ENCODE results near the gene NRSN1. TPM values are rescaled to one million over a fixed set of nuclear protein-coding genes. Genes with fewer than 3 reads are reported as not detected.

NRSN1 gene
- total and polyA plus RNA-seq, 9 of the 15 experiments (the other 6 are each of a cell fraction or from before 2014, with no cell fraction given) = not detected

- Histone ChIP-seq H3K27ac (ENCODE audit: extremely low read depth, low read depth, low read length) (no peak overlapping the region), H3K9me3 (replicated peaks; ENCODE audit: control insufficient read depth, insufficient read depth, low read depth, low read length) (peaks cover 3% of the 10 kb centered on the region; the same call in 1 of the 2 replicates), H3K4me1 (replicated peaks in 1 of 2; ENCODE audit: control insufficient read depth in 2 of 2, insufficient read depth in 2 of 2, low read length in 2 of 2) (no peaks in the 10 kb centered on the region), H3K9ac (ENCODE audit: insufficient read depth in 1 of 2, low read depth in 2 of 2, low read length in 2 of 2) (no peak overlapping the region), H4K20me1 (replicated peaks; ENCODE audit: control insufficient read depth, insufficient read depth, low read length) (no peaks in the 10 kb centered on the region), H3K9me1 (ENCODE audit: control insufficient read depth, insufficient read depth, low read length) (no peaks in the 10 kb centered on the region), H3K79me2 (ENCODE audit: control insufficient read depth, insufficient read depth, low read length) (no peaks in the 10 kb centered on the region), H3K36me3 (ENCODE audit: control insufficient read depth, insufficient read depth, low read length) (no peaks in the 10 kb centered on the region), H2AFZ (ENCODE audit: low read depth, low read length) (no peak overlapping the region), H3K4me2 (ENCODE audit: insufficient read depth, low read length) (no peak overlapping the region), H3K4me3 (no peak overlapping the region), H3K27me3 (ENCODE audit: control insufficient read depth in 2 of 2, insufficient read depth in 2 of 2, low read length in 2 of 2) (no peaks in the 10 kb centered on the region)
- ATAC-seq = no peak
- no peak for DNase-seq (ENCODE audit: extremely low read depth in 1 of 4, low spot score in 3 of 4)
- ChIA-PET CTCF (ENCODE audit: low intra/inter-chr PET ratio) (no interaction called here), POLR2A (no interaction called here)
- WGBS (ENCODE audit: insufficient coverage, low coverage, missing lambda C conversion rate) = 3% methylated on average over 2 of the region's 2 CpGs
- no peak for FAIRE-seq
- intact Hi-C loops (cut with micrococcal nuclease) = no loop called here
- BruUV-seq (replicated peaks) = no TSS peak
- in situ Hi-C loops (cut with MboI) = no loop called here
- TF ChIP-seq ZNF584 (CRISPR knock-in tag; IDR thresholded peaks at IDR 0.05; ENCODE audit: low read depth) = no peak
- no peak for TF ChIP-seq ARID4B (CRISPR knock-in tag; IDR thresholded peaks at IDR 0.05)
- no peak for TF ChIP-seq PTTG1 (tag; IDR thresholded peaks at IDR 0.05; ENCODE audit: low read depth)
- TF ChIP-seq HOXB6 (CRISPR knock-in tag; IDR thresholded peaks at IDR 0.05; ENCODE audit: borderline replicate concordance) = no peak
- TF ChIP-seq U2AF2 (optimal IDR thresholded peaks at IDR 0.05; ENCODE audit: low read depth, low read length) = no peak
- no peak for TF ChIP-seq BHLHE40 (IDR thresholded peaks at IDR 0.05; ENCODE audit: low read length)
- TF ChIP-seq CHCHD3 (CRISPR knock-in tag; IDR thresholded peaks at IDR 0.05) = no peak
- TF ChIP-seq ZNF311 (CRISPR knock-in tag; IDR thresholded peaks at IDR 0.05) = no peak
- no peak for TF ChIP-seq CHAMP1 (IDR thresholded peaks at IDR 0.05)
- no peak for TF ChIP-seq PML (IDR thresholded peaks at IDR 0.05; ENCODE audit: low read length)
- TF ChIP-seq ZNF79 (CRISPR knock-in tag; IDR thresholded peaks at IDR 0.05; ENCODE audit: low read depth) = no peak
- TF ChIP-seq SMAD1 (IDR thresholded peaks at IDR 0.05; ENCODE audit: low read depth, low read length, partially characterized antibody) = no peak
- TF ChIP-seq MTA3 (IDR thresholded peaks at IDR 0.05; ENCODE audit: borderline replicate concordance) = no peak
- TF ChIP-seq ZNF445 (CRISPR knock-in tag; IDR thresholded peaks at IDR 0.05; ENCODE audit: low read depth) = no peak
- no peak for TF ChIP-seq CREB3L1 (IDR thresholded peaks at IDR 0.05; ENCODE audit: borderline replicate concordance, low read depth)
Observed at GRCh38 chr6:24079076-24079475, 46.9 kb upstream of the NRSN1 start.

All from K562 (cell line).